T-helper 1 cell treated with Interleukin-12 subunit alpha and Interleukin-12 subunit beta and Interleukin-4 antibody, amounts not matched to agents 30 μg/mL and 1 μg/mL, for 36 hours (primary cell): ENCODE measurements around the gene F12.
"Not testable (repeated sequence)": the region's sequence is repeated elsewhere in the genome, so short reads cannot be mapped to it uniquely, and the experiment has no call there.

ENCODE experiments used
- H3K27ac Mint-ChIP-seq: one replicate; pipeline ENCODE4 v1.8.0; 2021; ENCODE audit warnings: mild to moderate bottlenecking, mixed read lengths
- H3K27me3 Mint-ChIP-seq: one replicate; pipeline ENCODE4 v1.8.0; 2021; ENCODE audit warnings: low read depth, mixed read lengths
- H3K36me3 Mint-ChIP-seq: one replicate; pipeline ENCODE4 v1.8.0; 2021; ENCODE audit warnings: low read depth, mixed read lengths
- H3K4me1 Mint-ChIP-seq: one replicate; pipeline ENCODE4 v1.8.0; 2021; ENCODE audit warnings: low read depth, mixed read lengths
- H3K4me3 Mint-ChIP-seq: one replicate; pipeline ENCODE4 v1.8.0; 2021; ENCODE audit warnings: mild to moderate bottlenecking, moderate library complexity, mixed read lengths
- H3K9me3 Mint-ChIP-seq: one replicate; pipeline ENCODE4 v1.8.0; 2021; ENCODE audit warnings: mixed read lengths

F12 gene

GRCh38 chr5:177368869-177369644 lies 40.3 kb downstream of the F12 start:
- Mint-ChIP-seq H3K4me1 (peaks cover 54% of the 10 kb centered on the region), H3K9me3 (no peaks in the 10 kb centered on the region), H3K27ac (peak overlapping the region; percentile 46), H3K27me3 (no peaks in the 10 kb centered on the region), H3K4me3 (peak overlapping the region; percentile 11), H3K36me3 (peaks cover 40% of the 10 kb centered on the region)

- peaks cover 51% of the 10 kb centered on the region for H3K4me1 Mint-ChIP-seq
- no peaks in the 10 kb centered on the region for H3K9me3 Mint-ChIP-seq
- H3K27ac Mint-ChIP-seq, result no peak overlapping the region
- H3K36me3 Mint-ChIP-seq, result peaks cover 36% of the 10 kb centered on the region
- H3K4me3 Mint-ChIP-seq, result no peak overlapping the region
- no peaks in the 10 kb centered on the region for H3K27me3 Mint-ChIP-seq
Measured at GRCh38 chr5:177367981-177368868, 41.1 kb downstream of the F12 start.

- no peak overlapping the region for H3K4me3 Mint-ChIP-seq
- no peaks in the 10 kb centered on the region for H3K9me3 Mint-ChIP-seq
- H3K27me3 Mint-ChIP-seq, result no peaks in the 10 kb centered on the region
- peaks cover 50% of the 10 kb centered on the region for H3K4me1 Mint-ChIP-seq
- peaks cover 33% of the 10 kb centered on the region for H3K36me3 Mint-ChIP-seq
- H3K27ac Mint-ChIP-seq, result no peak overlapping the region
Measured at GRCh38 chr5:177367323-177367848, 42.0 kb downstream of the F12 start.

- Mint-ChIP-seq H3K36me3 (peaks cover 38% of the 10 kb centered on the region), H3K4me1 (peaks cover 51% of the 10 kb centered on the region), H3K4me3 (no peak overlapping the region), H3K9me3 (no peaks in the 10 kb centered on the region), H3K27me3 (no peaks in the 10 kb centered on the region), H3K27ac (no peak overlapping the region)
Measured at GRCh38 chr5:177366528-177367322, 42.6 kb downstream of the F12 start.

GRCh38 chr5:177365845-177366527 lies 43.4 kb downstream of the F12 start:
- Mint-ChIP-seq H3K9me3 (no peaks in the 10 kb centered on the region), H3K27ac (no peak overlapping the region), H3K27me3 (no peaks in the 10 kb centered on the region), H3K36me3 (peaks cover 34% of the 10 kb centered on the region), H3K4me3 (no peak overlapping the region), H3K4me1 (peaks cover 47% of the 10 kb centered on the region)

GRCh38 chr5:177364159-177364962 lies 45.0 kb downstream of the F12 start:
- Mint-ChIP-seq H3K27ac (no peak overlapping the region), H3K27me3 (no peaks in the 10 kb centered on the region), H3K4me1 (peaks cover 51% of the 10 kb centered on the region), H3K4me3 (peak overlapping the region; percentile 44), H3K36me3 (peaks cover 39% of the 10 kb centered on the region), H3K9me3 (no peaks in the 10 kb centered on the region)

GRCh38 chr5:177363565-177363964 lies 45.8 kb downstream of the F12 start:
- H3K27me3 Mint-ChIP-seq, result no peaks in the 10 kb centered on the region
- no peak overlapping the region for H3K4me3 Mint-ChIP-seq
- H3K4me1 Mint-ChIP-seq, result peaks cover 53% of the 10 kb centered on the region
- H3K27ac Mint-ChIP-seq, result no peak overlapping the region
- no peaks in the 10 kb centered on the region for H3K9me3 Mint-ChIP-seq
- peaks cover 39% of the 10 kb centered on the region for H3K36me3 Mint-ChIP-seq

- H3K27ac Mint-ChIP-seq, result peak overlapping the region; percentile 62
- H3K4me3 Mint-ChIP-seq, result peak overlapping the region; percentile 73
- peaks cover 50% of the 10 kb centered on the region for H3K4me1 Mint-ChIP-seq
- peaks cover 35% of the 10 kb centered on the region for H3K36me3 Mint-ChIP-seq
- H3K27me3 Mint-ChIP-seq, result no peaks in the 10 kb centered on the region
- H3K9me3 Mint-ChIP-seq, result no peaks in the 10 kb centered on the region
Measured at GRCh38 chr5:177362610-177363507, 46.5 kb downstream of the F12 start.

GRCh38 chr5:177362292-177362609 lies 47.1 kb downstream of the F12 start:
- peak overlapping the region; percentile 73 for H3K4me3 Mint-ChIP-seq

GRCh38 chr5:177361418-177362291 lies 47.7 kb downstream of the F12 start:
- no peaks in the 10 kb centered on the region for H3K9me3 Mint-ChIP-seq
- H3K4me3 Mint-ChIP-seq, result peak overlapping the region; percentile 73
- peak overlapping the region; percentile 62 for H3K27ac Mint-ChIP-seq
- H3K27me3 Mint-ChIP-seq, result no peaks in the 10 kb centered on the region
- peaks cover 36% of the 10 kb centered on the region for H3K36me3 Mint-ChIP-seq
- peaks cover 61% of the 10 kb centered on the region for H3K4me1 Mint-ChIP-seq

More at GRCh38 chr5:177362292-177362609, 47.1 kb downstream of the F12 start:
- H3K27ac Mint-ChIP-seq, result peak overlapping the region; percentile 62
- H3K36me3 Mint-ChIP-seq, result peaks cover 37% of the 10 kb centered on the region
- H3K27me3 Mint-ChIP-seq, result no peaks in the 10 kb centered on the region
- H3K9me3 Mint-ChIP-seq, result no peaks in the 10 kb centered on the region
- H3K4me1 Mint-ChIP-seq, result peaks cover 55% of the 10 kb centered on the region

GRCh38 chr5:177360740-177361139 lies 48.6 kb downstream of the F12 start:
- H3K27ac Mint-ChIP-seq, H3K27me3 Mint-ChIP-seq: not testable (repeated sequence)
- peaks cover 33% of the 10 kb centered on the region for H3K36me3 Mint-ChIP-seq

GRCh38 chr5:177359860-177360259 lies 49.5 kb downstream of the F12 start:
- Mint-ChIP-seq H3K27me3 (no peaks in the 10 kb centered on the region), H3K27ac (no peak overlapping the region), H3K4me3 (peak overlapping the region; percentile 93), H3K36me3 (peaks cover 35% of the 10 kb centered on the region), H3K9me3 (peaks cover 10% of the 10 kb centered on the region), H3K4me1 (peaks cover 61% of the 10 kb centered on the region)

More at GRCh38 chr5:177360740-177361139, 48.6 kb downstream of the F12 start:
- not testable (repeated sequence) for H3K9me3 Mint-ChIP-seq, H3K4me3 Mint-ChIP-seq
- peaks cover 60% of the 10 kb centered on the region for H3K4me1 Mint-ChIP-seq
